Measurements from ENCODE around the gene LHX1. TPM values are rescaled to one million over a fixed set of nuclear protein-coding genes. Genes with fewer than 3 reads are reported as not detected.
A peak's percentile ranks its signal among the peaks of the same experiment; 100 is the strongest.

The LHX1 gene
- total RNA-seq, 1 donor, result not detected

GRCh38 chr17:36946726-36947091, 9.4 kb downstream of the LHX1 start:
- H3K4me3 ChIP-seq (ENCODE audit: low read depth, low read length), result no peak overlapping the region
- no peak for DNase-seq (ENCODE audit: low read depth)
- TF ChIP-seq, protein P1, sequence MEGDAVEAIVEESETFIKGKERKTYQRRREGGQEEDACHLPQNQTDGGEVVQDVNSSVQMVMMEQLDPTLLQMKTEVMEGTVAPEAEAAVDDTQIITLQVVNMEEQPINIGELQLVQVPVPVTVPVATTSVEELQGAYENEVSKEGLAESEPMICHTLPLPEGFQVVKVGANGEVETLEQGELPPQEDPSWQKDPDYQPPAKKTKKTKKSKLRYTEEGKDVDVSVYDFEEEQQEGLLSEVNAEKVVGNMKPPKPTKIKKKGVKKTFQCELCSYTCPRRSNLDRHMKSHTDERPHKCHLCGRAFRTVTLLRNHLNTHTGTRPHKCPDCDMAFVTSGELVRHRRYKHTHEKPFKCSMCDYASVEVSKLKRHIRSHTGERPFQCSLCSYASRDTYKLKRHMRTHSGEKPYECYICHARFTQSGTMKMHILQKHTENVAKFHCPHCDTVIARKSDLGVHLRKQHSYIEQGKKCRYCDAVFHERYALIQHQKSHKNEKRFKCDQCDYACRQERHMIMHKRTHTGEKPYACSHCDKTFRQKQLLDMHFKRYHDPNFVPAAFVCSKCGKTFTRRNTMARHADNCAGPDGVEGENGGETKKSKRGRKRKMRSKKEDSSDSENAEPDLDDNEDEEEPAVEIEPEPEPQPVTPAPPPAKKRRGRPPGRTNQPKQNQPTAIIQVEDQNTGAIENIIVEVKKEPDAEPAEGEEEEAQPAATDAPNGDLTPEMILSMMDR (IDR thresholded peaks at IDR 0.05; ENCODE audit: insufficient read depth, low read length), result no peak

DNA sequence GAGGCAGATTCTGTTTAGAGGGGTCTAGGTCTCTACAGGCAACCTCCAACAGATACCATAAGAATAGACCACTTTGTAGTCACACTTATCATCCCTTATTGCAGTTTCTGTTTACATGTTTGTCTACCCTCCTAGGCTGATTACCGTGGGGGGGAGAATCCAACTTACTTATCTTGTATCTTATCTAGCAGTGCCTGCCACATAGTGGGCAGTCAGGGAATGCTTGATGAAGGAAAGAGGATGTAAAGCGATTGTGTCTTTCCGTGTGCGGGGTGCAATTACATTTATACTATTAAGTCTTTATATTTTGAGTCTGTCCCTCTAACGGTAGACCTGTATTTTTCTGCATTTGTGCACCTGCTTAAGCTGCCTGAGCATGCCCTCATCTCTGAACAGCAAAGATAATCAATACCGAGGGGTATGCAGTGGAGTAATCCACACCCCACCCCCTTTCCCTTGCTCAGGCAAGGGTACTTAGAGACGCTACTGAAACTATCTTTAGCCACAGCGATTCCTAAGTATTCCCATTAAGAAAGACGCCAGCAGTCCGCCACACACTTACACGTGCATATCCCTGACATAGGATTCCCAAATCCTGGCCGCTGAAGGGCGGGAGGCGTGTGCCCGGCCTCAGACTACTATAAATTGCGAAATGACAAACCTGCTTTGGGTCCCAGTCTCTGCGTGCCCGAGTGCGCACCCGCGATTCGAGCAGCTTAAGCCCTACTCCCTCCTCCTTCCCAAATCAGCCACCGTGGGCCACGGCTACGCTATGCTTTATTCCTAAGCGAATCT, 10.8 kb downstream of the LHX1 start:
- TF ChIP-seq, protein P1 (IDR thresholded peaks at IDR 0.05; ENCODE audit: insufficient read depth, low read length), result no peak
- DNase-seq (ENCODE audit: low read depth), result no peak
- H3K4me3 ChIP-seq (ENCODE audit: low read depth, low read length), result peak overlapping the region; percentile 89

DNA sequence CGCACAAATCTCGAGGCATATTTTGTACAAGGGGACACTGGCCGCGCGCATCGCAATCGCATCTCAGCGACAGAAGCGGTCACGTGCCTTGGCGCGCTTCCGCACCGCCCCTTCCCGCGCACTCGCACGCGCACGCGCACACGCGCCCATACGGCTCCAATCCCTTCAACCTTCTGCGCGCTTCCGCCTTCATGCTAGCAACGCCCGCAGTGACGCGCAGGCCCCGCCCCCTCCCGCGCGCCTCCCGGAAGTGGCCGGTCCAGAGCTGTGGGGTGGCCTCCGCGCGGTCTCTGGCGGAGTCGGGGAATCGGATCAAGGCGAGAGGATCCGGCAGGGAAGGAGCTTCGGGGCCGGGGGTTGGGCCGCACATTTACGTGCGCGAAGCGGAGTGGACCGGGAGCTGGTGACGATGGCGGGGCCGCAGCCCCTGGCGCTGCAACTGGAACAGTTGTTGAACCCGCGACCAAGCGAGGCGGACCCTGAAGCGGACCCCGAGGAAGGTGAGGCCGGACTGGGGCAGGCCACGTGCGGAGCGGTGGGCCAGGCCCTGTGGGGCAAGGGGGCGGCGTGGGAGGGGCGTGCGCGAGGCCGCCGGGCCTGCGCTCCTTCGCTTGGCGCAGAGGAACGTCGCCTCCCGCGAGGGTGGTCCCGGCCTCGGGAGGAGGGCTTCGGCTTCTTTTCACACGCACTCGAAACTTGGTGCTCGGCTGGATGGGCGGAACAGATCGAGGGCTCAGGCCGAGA, 11.6 kb downstream of the LHX1 start, which contains the start of gene AATF:
Gene AATF (plus strand): TSS at position 238 of the 744 bp plus-strand sequence. CDS start 172 bp downstream, at position 410.
- peak within 1 kb of the TSS; percentile 89 for H3K4me3 ChIP-seq (ENCODE audit: low read depth, low read length)
- DNase-seq (ENCODE audit: low read depth), result peak; percentile 93
- TF ChIP-seq, protein P1 (IDR thresholded peaks at IDR 0.05; ENCODE audit: insufficient read depth, low read length), result no peak

DNA sequence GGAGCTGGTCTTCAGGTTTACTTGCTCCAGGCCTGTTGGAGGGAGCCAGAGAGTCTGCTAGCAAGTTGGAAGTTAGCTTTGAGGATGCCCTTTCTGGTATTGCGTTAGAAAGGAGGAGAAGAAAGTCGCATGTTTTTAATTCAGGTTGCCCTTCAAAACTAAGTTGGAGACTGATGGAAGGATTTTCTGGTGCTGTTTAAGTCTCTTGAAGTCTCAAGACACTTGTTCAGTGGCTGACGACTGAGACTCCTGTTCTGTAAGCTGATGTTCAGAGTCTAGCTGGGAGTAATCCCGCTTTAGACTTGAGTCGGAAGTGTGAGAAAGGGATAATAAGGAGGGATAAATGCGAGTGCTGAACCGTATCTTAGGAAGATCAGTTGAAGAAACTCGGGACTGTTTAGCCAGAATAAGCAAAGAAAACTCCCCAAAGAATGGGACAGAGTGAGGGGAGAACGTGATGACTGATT, 12.2 kb downstream of the LHX1 start:
- TF ChIP-seq, protein P1 (IDR thresholded peaks at IDR 0.05; ENCODE audit: insufficient read depth, low read length), result no peak
- H3K4me3 ChIP-seq (ENCODE audit: low read depth, low read length), result peak overlapping the region; percentile 89
- no peak for DNase-seq (ENCODE audit: low read depth)

DNA sequence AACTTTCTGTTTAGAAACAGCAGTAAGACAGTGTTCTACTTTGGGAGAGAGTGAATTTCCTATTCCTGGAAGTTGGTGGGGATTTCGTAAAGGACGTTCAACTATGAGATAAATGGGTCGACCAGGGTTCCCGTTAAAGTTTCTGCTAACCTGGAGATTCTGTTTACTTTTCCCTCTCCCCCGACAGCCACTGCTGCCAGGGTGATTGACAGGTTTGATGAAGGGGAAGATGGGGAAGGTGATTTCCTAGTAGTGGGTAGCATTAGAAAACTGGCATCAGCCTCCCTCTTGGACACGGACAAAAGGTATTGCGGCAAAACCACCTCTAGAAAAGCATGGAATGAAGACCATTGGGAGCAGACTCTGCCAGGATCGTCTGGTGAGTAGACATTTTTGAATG, 12.8 kb downstream of the LHX1 start:
- peak; percentile 17 for DNase-seq (ENCODE audit: low read depth)
- peak overlapping the region; percentile 89 for H3K4me3 ChIP-seq (ENCODE audit: low read depth, low read length)
- TF ChIP-seq, protein P1 (IDR thresholded peaks at IDR 0.05; ENCODE audit: insufficient read depth, low read length), result no peak

DNA sequence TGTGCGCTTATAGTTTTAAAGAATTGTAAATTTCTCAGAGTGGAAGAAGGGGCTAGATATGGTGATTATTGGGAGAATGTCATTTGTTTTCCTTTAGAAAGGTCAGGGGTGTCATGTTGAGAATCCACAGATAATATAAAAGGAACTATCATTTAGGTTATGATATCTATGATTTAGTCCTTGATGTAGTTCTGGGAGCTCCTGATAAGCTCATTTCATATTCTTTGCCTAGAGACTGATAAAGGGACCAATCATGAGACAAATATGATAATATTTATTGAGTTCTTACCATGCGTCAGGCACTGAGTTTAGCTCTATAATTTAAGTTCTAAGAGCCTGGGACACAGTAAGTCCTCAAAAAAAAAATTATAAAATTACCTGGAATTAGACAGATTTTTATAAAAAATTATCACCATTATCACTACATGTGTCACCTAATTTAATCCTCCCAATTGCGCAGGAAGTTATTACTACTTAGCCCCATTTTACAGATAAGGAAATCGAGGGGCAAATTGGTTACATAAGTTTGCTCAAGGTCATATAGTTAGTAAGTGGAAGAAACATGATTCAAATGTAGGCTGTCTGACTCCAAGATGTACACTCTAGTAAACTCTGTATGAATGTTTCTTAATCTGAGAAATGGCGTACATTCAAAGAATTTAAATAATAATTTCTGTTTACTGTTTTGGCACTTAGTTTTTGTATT, 14.0 kb downstream of the LHX1 start:
- no peak for DNase-seq (ENCODE audit: low read depth)
- H3K4me3 ChIP-seq (ENCODE audit: low read depth, low read length), result no peak overlapping the region
- TF ChIP-seq, protein P1 (IDR thresholded peaks at IDR 0.05; ENCODE audit: insufficient read depth, low read length), result no peak

Measured in fibroblast of the aortic adventitia (primary cell).